KBM-7 (cell line): ENCODE data around the gene SEC62.

ENCODE experiments used
- DNase-seq: peaks from one replicate; pipeline ENCODE4 v3.0.0-alpha.2; 2015
- in situ Hi-C: fragments of 300-500 bp; cut with MboI; formaldehyde crosslinking; loops from 2 replicates; pipeline ENCODE4 v1.14.3; 2020; ENCODE audit warnings: low sequenced_read_pairs, low pct_unique_long_range_greater_than_20kb, mixed read lengths

The SEC62 gene

GRCh38 chr3:170046269-170047132 is 79.9 kb downstream of the SEC62 start:
- in situ Hi-C loops: no loop called here

GRCh38 chr3:170047133-170047404 is 80.5 kb downstream of the SEC62 start:
- in situ Hi-C loops: no loop called here
- DNase-seq: no peak

More at GRCh38 chr3:170046269-170047132, 79.9 kb downstream of the SEC62 start:
- DNase-seq: no peak
